HUES48 (cell line): Measurements from ENCODE around the gene NRP2.

ENCODE experiments used
- H3K27ac ChIP-seq: one replicate; pipeline ENCODE4 v1.7.0; 2013; ENCODE audit warnings: low read depth, low read length, inconsistent platforms
- H3K27me3 ChIP-seq: 2 replicates; pipeline ENCODE4 v1.6.1; 2013; ENCODE audit warnings: mild to moderate bottlenecking, low read length; ENCODE audit not compliant: control insufficient read depth, insufficient read depth
- H3K36me3 ChIP-seq: 2 replicates; pipeline ENCODE4 v1.6.1; 2013; ENCODE audit warnings: low read length; ENCODE audit not compliant: control insufficient read depth, insufficient read depth
- H3K4me1 ChIP-seq: 2 replicates; pipeline ENCODE4 v1.6.1; 2013; ENCODE audit warnings: mild to moderate bottlenecking, low read length; ENCODE audit not compliant: control insufficient read depth, insufficient read depth
- H3K4me3 ChIP-seq: 2 replicates; pipeline ENCODE4 v1.5.1; 2013; ENCODE audit warnings: mild to moderate bottlenecking, low read depth, low read length
- H3K9ac ChIP-seq: 2 replicates; pipeline ENCODE4 v1.6.1; 2013; ENCODE audit warnings: mild to moderate bottlenecking, low read depth, low read length, moderate library complexity
- H3K9me3 ChIP-seq: 2 replicates; pipeline ENCODE4 v1.6.1; 2013; ENCODE audit warnings: low read length; ENCODE audit not compliant: control insufficient read depth, insufficient read depth

NRP2 gene

DNA sequence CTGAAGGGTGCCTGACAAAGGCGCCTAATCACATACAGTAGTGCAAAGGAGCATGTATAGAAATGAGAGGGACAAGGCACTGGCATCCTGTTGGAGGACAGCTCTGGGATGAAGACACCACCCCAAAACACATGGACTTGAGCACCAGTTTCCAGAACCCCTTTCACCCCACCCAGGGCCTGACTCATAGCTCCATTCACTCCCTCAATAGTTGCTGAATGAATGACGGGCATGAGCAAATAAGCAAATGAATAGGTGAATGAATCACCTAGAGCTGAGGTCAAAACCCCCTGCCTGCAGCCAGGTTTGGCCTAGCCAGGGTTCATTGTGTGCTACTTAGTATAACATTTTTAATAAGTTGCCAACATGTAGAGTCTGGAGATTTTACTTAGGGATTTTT, 66.3 kb downstream of the NRP2 start:
- Histone ChIP-seq H3K27ac (peak overlapping the region; percentile 85), H3K36me3 (peaks cover 29% of the 10 kb centered on the region), H3K4me1 (peaks cover 28% of the 10 kb centered on the region), H3K9me3 (no peaks in the 10 kb centered on the region), H3K4me3 (0 out of 2 replicates have a peak overlapping the region, but pooled peaks have one; percentile 13), H3K9ac (no peak overlapping the region), H3K27me3 (no peaks in the 10 kb centered on the region)

DNA sequence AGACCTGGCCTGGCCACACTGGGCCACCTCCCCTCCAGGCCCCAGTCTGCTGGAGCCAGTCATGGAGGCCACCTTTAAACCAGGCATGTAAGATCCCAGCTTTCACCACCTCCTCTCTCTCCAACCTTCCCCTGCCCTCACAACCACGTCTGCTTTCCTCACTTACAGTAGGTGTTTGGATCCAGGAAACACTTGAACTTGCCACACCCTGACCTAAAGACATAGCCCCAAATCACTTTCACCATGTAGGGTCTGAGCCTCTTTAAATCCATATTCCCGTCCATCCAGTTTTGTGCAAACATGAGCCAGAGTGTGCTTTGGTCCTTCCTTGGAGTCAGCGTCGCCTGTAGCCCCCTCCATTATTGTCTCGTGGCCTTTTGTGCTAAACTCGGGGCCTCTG, 66.8 kb downstream of the NRP2 start:
- Histone ChIP-seq H3K27me3 (no peaks in the 10 kb centered on the region), H3K27ac (peak overlapping the region; percentile 85), H3K9ac (no peak overlapping the region), H3K4me1 (peaks cover 28% of the 10 kb centered on the region), H3K4me3 (no peak overlapping the region), H3K36me3 (peaks cover 27% of the 10 kb centered on the region), H3K9me3 (no peaks in the 10 kb centered on the region)

DNA sequence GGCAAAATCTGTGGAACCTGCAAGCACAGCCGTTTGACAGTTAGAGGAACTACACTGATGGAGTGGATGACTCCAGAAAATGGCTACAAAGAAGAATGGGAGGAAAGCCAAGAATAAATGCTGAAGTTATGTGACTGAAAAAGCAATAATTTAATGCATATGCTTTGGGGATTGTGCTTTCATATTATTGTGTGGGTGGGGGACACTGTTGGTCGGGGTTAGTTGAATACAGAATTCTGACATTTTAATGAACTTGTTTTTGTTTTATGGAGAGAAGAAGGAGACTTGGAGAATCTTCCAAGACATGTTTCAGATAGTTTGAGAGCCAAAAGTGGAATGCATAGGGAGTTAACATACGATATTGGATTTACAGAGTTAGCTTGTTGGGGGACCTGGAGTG, 68.5 kb downstream of the NRP2 start:
- Histone ChIP-seq H3K4me3 (no peak overlapping the region), H3K9ac (no peak overlapping the region), H3K9me3 (no peaks in the 10 kb centered on the region), H3K36me3 (peaks cover 27% of the 10 kb centered on the region), H3K27ac (no peak overlapping the region), H3K27me3 (no peaks in the 10 kb centered on the region), H3K4me1 (peaks cover 28% of the 10 kb centered on the region)

DNA sequence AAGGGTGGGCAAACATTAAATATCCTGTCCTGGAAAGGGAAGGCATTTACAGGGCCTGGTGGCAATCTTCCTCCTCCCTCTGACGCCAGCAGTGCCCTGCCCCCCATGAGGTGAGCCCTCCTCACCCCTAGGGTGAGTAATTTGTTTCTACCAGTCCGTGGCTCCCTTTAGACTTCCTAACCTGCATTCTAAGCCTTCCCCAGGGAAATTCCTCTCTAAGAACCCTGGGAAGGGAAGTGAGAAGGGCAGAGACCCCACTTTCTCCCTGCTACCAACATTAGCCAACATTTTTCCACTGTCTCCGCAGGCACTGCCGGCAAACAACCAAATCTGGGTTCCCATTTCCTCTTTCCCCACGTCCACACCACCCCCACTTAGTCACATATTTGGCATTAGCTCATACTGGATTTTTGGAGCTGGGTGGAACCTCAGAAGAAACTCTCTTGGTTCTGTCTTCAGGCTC, 69.3 kb downstream of the NRP2 start:
- Histone ChIP-seq H3K9ac (no peak overlapping the region), H3K27ac (no peak overlapping the region), H3K9me3 (no peaks in the 10 kb centered on the region), H3K27me3 (no peaks in the 10 kb centered on the region), H3K4me1 (peaks cover 28% of the 10 kb centered on the region), H3K4me3 (no peak overlapping the region), H3K36me3 (peaks cover 24% of the 10 kb centered on the region)

DNA sequence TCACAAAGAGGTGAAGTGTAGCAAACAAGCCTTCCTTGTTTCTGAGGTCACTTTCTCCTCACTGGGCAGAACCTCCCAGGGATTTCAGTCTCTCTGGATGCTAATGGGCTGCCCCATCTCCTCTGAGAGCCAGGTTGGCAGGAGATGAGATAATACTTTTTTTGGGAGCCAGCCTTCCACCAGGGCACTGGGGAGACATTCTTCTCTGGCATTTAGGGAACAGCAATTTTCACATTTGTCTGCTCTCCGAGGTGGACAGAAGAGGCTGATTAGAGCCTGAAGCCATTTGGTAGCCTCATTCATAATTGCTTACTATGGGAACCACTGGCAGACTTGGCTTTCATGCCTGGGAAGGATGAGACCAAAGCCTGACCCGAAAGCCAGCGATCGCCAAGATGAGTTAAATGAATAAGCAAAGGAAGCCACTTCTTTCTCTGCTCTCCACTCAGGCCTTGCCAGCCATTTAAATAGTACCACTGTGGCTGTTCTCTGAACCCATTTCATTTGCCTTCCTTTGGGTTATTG, 70.1 kb downstream of the NRP2 start:
- peaks cover 33% of the 10 kb centered on the region for H3K4me1 ChIP-seq
- no peak overlapping the region for H3K4me3 ChIP-seq
- no peak overlapping the region for H3K9ac ChIP-seq
- H3K36me3 ChIP-seq = peaks cover 20% of the 10 kb centered on the region
- no peaks in the 10 kb centered on the region for H3K27me3 ChIP-seq
- no peaks in the 10 kb centered on the region for H3K9me3 ChIP-seq
- H3K27ac ChIP-seq = no peak overlapping the region

DNA sequence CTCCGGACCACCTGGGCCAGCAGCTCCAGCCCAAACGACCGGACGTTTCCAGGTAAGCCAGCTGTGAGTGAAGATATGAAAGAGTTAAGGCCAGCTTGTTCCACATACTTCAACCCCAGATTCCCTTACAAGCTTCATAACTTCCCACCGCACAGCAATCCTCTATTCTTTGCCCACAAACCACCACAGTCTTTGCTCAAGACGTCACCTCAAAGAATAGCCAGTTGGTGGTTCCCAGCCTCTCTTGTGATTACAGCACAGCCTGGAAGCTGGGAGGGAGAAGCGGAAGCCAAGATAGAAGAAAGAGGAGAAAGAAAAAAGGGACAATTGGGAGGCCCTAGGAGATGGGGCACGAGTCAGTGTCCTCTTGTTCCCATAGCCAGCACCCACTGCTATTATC, 70.6 kb downstream of the NRP2 start:
- peaks cover 18% of the 10 kb centered on the region for H3K36me3 ChIP-seq
- peaks cover 27% of the 10 kb centered on the region for H3K4me1 ChIP-seq
- no peaks in the 10 kb centered on the region for H3K9me3 ChIP-seq
- H3K27ac ChIP-seq = no peak overlapping the region
- H3K27me3 ChIP-seq = no peaks in the 10 kb centered on the region
- H3K4me3 ChIP-seq = no peak overlapping the region
- no peak overlapping the region for H3K9ac ChIP-seq

DNA sequence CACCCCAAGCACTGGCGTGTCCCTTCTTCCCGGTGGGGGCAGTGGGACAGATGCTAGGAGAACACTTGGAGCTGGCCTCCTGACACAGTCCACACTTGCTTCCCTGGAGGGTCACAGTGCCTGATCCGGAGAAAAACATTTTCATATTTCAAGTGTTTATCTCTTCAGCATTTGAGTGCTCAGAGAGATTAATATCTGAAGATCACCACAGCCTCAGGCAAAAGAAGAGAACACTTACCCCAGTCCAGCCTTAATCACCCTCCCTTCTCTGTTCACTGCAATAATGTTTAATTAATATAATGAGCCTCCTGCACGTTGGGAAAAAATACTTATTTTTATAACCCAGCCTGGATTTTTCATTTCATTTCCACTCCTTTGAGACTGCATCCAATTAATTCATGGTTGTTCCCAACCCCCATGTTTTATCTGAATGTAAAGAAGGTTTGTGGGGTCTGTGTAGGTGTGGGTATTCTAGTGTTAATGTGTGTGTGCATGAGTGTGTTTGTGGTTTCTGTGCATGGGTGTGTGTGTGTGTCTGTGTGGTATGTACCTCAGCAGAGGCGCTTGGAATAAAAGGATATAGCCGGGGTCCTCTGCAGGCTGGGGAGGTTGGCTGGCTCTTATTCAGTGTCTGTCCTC, 72.1 kb downstream of the NRP2 start:
- Histone ChIP-seq H3K36me3 (peaks cover 18% of the 10 kb centered on the region), H3K4me3 (no peak overlapping the region), H3K4me1 (peaks cover 12% of the 10 kb centered on the region), H3K27me3 (no peaks in the 10 kb centered on the region), H3K27ac (no peak overlapping the region), H3K9ac (no peak overlapping the region), H3K9me3 (no peaks in the 10 kb centered on the region)

DNA sequence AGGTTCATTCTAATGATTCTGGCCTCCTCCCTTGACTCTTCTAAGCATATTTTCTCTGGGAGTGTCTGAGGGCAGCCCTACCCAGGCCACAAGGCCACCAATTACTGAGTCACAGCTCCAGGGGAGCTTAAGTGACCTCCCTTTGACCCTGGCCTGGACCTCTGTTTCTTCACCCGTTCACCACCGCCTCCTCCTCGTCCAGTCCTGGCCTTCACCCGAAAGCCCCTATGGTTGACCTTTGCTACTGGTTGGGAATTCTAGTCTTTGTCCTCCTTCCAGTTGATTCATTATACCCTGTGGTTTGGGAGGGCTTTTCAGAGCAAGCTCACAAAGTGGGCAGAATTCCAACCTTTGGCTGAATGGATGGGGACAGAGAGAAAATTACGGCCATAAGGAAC, 72.6 kb downstream of the NRP2 start:
- H3K27ac ChIP-seq = peak overlapping the region; percentile 16
- H3K4me3 ChIP-seq = no peak overlapping the region

DNA sequence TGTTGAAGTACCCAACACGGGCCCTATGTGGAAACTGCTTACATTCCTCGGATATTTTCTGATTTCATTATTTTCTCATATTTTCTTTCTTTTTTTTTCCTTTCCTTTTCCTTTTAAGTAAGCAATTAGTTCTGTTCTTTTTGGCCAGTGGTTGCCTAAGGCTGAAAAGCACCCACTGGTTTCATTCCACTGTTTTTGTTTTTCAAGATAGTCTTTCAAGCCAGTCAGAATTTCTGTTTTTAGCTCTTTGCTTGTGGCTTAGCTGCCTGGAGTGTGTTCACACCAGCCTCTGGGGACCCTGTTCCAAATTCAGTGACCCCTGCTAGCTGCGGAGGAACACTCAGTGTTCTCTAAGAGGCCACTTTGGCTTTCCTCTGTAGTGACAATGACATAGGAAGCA, 73.6 kb downstream of the NRP2 start:
- Histone ChIP-seq H3K9ac (no peak overlapping the region), H3K4me1 (peaks cover 11% of the 10 kb centered on the region), H3K4me3 (no peak overlapping the region), H3K9me3 (no peaks in the 10 kb centered on the region), H3K27ac (no peak overlapping the region), H3K36me3 (peaks cover 11% of the 10 kb centered on the region), H3K27me3 (no peaks in the 10 kb centered on the region)

More for the DNA sequence above, 72.6 kb downstream of the NRP2 start:
- no peaks in the 10 kb centered on the region for H3K9me3 ChIP-seq
- H3K4me1 ChIP-seq = peaks cover 11% of the 10 kb centered on the region
- H3K9ac ChIP-seq = no peak overlapping the region
- H3K36me3 ChIP-seq = peaks cover 18% of the 10 kb centered on the region
- H3K27me3 ChIP-seq = no peaks in the 10 kb centered on the region

DNA sequence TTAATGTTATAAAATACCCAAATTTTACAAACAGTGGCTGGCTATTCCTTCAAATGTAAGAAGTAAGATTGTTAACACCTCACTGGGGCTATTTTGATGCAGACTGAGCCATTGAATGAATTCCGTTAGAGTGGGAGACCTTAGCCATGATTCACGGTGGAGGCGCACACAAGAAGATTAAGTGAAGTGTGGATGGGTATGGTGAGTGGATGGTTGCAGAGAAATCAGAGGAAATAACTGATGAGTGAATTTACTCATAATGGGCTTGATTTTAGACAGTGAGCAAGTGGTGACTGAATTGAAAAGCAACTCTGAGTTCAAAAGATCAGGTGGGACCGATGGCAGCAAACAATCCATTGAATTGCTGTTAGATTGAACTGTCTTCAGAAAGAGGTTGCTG, 75.0 kb downstream of the NRP2 start:
- H3K27ac ChIP-seq = no peak overlapping the region
- H3K4me1 ChIP-seq = 0 out of 2 replicates have a peak, but pooled peaks cover 8% of the 10 kb centered on the region
- no peak overlapping the region for H3K9ac ChIP-seq
- peaks cover 11% of the 10 kb centered on the region for H3K36me3 ChIP-seq
- H3K9me3 ChIP-seq = no peaks in the 10 kb centered on the region
- no peak overlapping the region for H3K4me3 ChIP-seq
- H3K27me3 ChIP-seq = no peaks in the 10 kb centered on the region

DNA sequence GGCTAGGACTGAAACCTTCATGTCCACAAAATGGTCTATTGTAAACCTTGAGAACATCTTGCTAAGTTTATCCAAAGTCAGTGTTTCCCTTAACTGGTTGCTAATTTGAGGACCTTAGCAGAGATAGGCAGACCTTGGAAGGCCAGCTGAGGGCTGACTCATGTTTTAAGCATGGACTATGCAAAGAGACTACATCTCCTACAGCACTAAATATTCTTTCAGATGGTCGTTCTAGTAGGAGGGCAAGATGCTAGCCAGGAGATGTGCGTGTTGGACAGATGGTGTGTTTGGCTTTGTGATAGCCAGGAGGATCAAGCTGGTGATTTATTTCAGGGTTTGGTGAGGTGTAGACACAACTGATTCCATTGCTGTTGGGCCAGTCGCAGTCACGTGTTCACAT, 75.8 kb downstream of the NRP2 start:
- Histone ChIP-seq H3K9ac (no peak overlapping the region), H3K36me3 (peaks cover 5% of the 10 kb centered on the region), H3K9me3 (no peaks in the 10 kb centered on the region), H3K4me1 (0 out of 2 replicates have a peak, but pooled peaks cover 8% of the 10 kb centered on the region), H3K4me3 (no peak overlapping the region), H3K27ac (no peak overlapping the region), H3K27me3 (no peaks in the 10 kb centered on the region)
